GM18861 (cell line): ENCODE measurements around the gene CYTH2.

Experiments used
- ATAC-seq: cut with Tn5 transposase; IDR thresholded peaks from one replicate; pipeline ENCODE4 v1.9.1; 2021; ENCODE audit not compliant: unreplicated experiment

The CYTH2 gene

DNA sequence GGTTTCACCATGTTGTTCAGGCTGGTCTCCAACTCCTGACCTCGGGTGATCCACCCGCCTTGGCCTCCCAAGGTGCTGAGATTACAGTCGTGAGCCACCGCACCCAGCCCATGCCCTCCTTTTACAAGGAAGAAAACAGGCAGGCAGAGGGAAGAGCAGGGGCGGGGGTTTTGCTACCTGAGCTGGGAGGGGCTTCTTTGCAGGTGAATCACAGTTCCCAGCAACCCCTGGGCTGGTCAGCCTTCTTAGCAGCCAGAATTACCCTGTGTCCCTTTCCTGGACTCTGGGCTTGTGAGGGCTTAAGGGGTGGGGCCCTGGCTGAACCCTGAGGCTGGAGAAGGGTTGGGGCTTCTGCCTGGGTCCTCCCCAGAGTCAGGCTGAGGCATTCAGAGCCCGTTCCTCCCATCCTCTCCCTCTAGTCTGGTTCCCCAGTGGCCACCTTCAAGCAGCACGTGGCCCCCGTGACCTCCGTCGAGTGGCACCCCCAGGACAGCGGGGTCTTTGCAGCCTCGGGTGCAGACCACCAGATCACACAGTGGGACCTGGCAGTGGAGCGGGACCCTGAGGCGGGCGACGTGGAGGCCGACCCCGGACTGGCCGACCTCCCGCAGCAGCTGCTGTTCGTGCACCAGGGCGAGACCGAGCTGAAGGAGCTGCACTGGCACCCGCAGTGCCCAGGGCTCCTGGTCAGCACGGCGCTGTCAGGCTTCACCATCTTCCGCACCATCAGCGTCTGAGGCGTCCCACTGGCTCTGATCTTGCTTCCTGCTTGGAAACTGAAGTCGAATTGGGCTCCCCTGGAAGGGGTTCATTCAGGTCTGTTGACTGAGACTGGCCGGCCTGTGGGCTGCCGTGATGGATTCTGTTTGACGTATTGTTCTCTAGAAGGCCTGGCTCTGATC, 16.6 kb upstream of the CYTH2 start:
- no peak for ATAC-seq

DNA sequence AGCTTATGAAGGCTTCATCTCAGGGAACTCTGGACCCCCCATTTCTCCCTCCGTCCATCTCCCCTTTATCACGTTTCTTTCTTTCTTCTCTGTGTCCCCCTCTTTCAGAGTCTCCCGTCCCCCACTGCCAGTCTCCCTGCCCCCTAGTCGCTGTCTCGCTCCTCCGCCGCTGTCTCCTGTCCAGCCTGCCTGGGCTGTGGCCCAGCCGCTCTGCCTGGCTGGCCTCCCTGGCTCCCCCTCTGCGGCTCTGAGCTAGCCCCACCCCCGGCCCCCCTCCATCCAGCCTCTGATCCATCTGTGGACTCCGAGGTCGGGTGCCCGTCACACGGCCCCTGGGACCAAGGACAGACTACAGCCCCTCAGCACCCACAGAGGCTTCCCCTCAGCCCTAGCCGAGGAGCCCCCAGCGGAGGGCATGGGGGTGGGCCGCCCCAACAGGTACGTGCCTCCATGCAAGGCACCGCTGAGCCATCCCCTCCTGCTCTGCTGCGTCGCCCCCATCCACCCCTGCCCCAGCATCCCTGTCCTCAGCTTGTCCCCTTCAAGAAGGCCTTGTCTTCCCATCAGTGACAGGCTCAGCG, 14.9 kb upstream of the CYTH2 start:
- no peak for ATAC-seq

DNA sequence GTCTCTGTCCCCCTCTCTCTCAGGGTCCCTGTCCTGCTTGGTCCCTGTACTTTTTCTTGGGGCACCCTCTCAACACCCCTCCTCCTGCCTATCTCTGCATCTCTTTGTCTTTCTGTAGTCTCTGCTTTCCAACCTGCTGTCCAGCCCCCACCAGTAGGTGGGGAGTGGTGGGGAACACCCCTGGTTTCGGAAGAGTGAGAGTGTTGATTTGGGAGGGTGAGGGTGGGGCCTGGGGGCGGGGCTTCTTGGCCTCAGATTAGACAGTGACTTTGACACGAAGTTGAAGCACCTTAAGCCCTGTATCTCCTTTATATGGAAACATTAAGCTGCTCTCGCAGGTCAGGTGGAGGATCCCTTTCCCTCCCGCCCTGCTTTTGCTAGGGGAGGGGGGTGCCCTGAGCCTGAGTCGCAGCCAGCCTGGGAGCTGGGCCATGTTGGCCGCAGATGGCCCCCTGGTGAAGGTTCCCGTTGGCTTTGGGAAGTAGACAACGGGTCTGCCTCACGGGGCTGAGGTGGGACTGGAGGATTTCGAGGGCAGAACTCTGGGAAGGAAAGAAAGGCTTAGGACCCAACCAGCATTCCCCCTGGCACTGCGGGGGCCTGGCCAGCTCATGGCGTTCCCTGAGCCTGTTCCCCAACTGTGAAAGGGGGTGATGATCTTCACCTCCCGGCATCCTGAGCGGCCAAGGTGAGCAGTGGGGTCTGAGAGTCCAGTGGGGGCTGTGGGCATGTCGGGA, 13.8 kb upstream of the CYTH2 start, which contains the start of gene KCNJ14:
Gene KCNJ14, plus strand, starts transcription at position 404 of the 737 bp plus-strand sequence. CDS start 6,151 bp downstream, outside the sequence.
- no peak for ATAC-seq

DNA sequence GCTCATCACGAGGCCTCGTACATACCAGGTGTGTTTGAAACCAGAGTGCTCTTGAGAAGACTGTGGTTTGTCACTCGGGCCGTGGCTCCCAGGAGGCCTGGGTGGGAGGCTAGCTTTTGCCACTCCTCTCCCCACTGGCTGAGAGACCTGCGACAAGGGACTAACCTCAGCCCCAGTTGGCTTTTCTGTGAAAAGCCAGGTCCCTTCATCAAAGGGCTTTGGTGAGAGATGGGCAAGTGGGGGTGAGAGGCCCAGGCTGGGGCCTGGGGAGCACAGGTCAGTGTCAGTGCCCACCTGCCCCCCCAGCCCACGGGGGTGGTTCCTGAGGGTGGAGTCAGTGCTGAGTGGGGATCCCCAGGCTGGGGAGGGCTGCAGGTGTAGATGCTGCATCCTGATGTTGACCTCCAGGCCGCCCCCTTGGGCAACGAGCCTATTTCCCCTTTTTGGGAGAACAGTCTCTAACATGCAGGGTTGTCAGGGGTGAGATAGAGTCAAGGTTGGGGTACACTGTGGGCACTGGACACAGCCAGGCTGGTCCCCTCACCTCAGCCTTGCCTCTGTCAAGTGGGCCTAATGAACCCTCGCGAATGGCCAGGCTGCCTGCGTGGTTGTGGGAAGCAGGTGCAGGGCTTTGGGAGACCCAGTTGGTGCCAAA, 13.1 kb upstream of the CYTH2 start:
- ATAC-seq = no peak

DNA sequence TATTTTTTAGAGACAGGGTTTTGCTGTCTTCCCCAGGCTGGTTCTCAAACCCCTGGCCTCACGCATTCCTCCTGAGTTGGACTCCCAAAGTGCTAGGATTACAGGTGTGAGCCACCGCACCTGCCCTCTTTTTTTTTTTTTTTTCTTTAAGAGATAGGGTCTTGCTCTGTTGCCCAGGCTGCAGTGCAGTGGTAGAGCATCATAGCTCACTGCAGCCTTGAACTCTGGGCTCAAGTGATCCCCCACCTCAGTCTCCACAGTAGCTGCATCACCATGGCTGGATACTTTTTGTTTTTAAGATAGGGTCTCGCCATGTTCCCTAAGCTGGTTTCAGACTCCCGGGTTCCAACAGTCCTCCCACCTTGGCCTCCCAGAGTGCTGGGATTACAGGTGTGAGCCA, 12.3 kb upstream of the CYTH2 start:
- ATAC-seq = no peak

DNA sequence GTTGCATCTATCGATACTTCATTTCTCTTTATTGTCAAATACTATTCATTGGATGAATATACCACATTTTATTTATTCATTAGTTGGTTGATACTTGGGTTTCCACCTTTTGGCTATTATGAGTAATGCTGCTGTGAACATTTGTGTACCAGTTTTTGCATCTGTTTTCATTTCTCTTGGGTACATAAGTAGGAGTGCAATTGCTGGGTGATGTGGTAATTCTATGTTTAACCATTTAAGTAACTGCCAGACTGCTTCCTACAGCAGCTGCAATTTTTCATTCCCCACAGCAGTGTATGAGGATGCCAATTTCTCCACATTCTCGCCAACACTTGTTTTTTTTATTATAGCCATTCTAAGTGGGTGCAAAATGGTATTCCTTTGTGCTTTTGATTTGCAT, 11.2 kb upstream of the CYTH2 start:
- ATAC-seq = no peak

DNA sequence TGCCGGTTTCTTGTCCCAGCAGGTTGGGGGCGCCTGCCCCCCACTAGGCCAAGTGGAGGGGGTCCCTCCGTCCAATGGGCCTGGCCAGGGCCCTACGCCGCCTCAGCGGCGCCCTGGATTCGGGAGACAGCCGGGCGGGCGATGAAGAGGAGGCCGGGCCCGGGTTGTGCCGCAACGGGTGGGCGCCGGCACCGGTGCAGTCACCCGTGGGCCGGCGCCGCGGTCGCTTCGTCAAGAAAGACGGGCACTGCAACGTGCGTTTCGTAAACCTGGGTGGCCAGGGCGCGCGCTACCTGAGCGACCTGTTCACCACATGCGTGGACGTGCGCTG, 7.6 kb upstream of the CYTH2 start:
- ATAC-seq = no peak

DNA sequence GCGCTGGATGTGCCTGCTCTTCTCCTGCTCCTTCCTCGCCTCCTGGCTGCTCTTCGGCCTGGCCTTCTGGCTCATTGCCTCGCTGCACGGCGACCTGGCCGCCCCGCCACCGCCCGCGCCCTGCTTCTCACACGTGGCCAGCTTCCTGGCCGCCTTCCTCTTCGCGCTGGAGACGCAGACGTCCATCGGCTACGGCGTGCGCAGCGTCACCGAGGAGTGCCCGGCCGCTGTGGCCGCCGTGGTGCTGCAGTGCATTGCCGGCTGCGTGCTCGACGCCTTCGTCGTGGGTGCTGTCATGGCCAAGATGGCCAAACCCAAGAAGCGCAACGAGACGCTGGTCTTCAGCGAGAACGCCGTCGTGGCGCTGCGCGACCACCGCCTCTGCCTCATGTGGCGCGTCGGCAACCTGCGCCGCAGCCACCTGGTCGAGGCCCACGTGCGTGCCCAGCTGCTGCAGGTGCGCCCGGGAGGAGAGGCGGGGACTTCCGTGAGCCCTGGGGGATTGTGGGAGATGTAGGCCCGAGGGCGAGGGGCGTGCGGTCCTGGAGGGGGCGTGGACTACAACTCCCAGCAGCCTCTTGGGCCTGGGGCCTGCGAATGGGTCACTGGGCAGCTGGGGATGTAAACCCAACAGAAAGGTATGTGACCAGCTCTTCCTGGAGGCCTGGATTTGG, 7.0 kb upstream of the CYTH2 start:
- no peak for ATAC-seq

DNA sequence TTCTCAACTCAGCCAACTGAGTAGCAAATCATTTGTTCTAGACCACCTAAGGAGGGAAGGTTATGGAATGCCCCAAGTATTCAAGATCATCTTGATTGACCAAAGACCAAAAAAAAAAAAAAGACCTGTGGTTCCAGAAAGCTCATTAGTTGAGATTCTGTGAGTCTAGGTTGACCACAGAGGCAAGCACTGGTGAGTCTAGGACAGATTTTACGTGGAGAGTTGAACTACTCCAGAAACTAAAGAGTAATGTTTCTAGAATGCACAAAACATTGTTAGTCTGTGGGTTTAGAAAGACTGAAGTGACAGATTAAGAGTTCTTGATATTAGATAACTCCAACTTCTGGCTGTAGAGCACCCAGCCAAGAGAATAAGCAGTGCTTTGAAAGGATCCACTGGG, 4.0 kb upstream of the CYTH2 start:
- ATAC-seq = no peak

DNA sequence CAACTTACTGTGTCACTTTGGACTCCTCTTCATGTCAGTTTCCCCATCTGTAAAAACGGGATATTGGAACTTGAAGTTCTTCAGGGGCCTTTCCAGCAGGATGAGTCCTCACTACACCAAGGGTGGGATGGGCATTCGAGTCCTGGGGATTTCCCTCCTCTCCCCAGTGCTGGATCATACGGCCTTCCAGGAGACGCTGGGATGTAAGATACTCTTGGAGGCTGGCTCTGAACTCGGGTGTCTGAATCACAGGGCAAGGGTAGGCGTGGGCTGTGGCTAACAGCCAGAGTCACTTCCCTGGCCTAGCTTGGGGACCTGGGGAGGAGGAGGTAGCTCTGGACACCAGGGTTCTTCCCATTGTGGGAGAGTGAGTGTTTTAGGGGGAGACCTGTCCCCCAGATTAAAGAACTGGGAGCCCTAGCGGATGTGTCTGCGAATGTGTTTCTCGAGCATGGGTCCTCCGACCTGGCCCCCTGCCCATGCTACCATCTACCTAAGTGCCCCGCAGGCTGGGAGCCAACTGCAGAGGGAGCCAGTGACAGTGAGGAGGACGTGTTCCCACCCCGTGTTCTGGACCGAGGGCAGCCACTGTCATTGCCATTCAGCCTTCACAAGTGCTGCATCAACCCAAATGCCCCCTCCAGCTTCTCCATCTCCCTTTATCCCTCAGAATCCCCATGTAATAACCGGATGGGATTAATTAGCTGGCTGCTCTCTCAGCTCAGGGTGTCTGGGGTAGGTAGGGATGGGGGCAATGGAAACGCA, 2.4 kb upstream of the CYTH2 start:
- no peak for ATAC-seq

DNA sequence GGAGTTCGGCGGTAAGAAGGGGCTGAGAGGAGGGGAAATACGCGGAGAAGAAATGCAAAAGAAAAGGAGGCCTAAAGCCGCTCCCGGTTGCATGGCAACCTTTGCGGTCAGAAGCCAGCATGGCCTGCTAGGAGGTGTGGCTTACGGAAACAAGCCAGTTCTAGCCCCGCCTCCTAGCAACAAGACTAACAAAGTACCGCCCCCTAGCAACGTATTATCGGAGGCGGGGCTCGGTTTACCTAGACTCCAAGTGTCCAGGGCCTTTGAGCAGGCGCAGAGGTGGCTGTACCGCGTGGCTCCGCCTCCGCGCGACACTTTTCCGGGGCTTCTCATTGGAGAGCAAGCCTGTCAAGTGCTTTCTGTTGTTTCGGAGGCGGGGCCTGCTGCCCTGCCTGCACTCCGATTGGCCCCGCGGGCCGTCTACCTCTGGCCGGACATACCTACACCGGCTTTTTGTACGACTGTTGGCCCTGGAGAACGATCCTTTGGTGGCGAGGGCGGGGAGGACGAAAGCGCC, 339 bp upstream of the CYTH2 start:
- peak; percentile 89 for ATAC-seq

DNA sequence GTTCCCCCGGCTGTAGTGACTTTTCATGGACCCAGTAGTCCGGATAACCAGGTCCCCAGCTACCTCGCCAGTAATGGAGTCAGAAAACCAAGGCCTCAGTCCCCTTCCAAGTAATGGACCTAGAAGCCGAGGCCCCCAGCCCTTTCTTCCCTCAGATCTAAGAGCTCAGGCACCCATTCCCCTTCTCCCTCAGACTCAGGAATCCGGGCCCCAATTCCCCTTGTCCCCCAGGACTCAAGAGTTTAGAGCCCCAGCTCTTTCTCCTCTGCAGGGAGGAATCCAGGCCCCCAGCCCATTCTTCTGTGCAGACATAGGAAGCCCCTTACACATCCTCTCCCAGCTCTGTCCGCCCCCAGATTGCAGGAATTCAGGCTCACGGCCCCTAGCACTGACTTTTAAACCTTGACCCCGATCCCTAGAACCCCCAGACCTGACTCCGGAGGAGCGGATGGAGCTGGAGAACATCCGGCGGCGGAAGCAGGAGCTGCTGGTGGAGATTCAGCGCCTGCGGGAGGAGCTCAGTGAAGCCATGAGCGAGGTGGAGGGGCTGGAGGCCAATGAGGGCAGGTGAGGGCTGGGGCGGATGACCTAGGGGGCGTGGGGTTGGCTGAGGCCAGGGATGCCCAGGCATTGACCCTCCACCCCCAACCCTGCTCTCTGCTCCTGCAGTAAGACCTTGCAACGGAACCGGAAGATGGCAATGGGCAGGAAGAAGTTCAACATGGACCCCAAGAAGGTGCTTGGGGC, 938 bp downstream of the CYTH2 start:
- ATAC-seq = no peak

DNA sequence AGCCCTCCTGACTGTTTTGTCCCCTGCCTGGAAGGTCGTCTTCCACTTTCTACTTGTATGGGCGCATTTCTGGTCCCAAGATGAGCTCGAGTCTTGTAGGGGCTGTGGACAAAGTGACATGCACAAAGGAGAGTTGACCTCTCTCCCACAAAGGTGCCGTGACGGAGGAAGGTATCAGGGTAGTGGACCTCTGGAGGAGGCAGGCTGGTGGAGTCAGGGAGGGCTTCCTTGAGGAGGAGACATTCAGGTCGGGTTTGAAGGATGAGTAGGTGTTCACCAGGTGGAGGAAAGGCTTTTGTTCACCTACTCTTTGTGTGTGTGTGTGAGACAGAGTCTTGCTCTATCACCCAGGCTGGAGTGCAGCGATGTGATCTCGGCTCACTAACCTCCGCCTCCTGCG, 1.7 kb downstream of the CYTH2 start:
- no peak for ATAC-seq

DNA sequence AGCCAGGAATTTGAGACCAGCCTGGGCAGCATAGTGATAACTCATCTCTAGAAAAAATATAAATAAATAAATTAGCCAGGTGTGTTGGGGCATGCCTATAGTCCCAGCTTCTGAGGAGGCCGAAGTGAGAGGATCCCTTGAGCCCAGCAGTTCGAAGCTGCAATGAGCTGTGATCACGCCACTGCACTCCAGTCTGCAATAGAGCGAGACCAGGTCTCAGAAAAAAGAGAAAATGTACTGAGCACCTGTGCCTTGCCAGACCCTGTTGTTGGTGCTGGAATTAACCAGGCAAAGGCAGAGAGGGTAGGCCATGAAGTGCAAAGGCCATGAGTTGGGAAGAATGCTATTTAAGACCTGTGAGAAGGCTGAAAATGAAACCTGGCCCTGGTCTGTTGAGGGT, 2.7 kb downstream of the CYTH2 start:
- ATAC-seq = no peak

DNA sequence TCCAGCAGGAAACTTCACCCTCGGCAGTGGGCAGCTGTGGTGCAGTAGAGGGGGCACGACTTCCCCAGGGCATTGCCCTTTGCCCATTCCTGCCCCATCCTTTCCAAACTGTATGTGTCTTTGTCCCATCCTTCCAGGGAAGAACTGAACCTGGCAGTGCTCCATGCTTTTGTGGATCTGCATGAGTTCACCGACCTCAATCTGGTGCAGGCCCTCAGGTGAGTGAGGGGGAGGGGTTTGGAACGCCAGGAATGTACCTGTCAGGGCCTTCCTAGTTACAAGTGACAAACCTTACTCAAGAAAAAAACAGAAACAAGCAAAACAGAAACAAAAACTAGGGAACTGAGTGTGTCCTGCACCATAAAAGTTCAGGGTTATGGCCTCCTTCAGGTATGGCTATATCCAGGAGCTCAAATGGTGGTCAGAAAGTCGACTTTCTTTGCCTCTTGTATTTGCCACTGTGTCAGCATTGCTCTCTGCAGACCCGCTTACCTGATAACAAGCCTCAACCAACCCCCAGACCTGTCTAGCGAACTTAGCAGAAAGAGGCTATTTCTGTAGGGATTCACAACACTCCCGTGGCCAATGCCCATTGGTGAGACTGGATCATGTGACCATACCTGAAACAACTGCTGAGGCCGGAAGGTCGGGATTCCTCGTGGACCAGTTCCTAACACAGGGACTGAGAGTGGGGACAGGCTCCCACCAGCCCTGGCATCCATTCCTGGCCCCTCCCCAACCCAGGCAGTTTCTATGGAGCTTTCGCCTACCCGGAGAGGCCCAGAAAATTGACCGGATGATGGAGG, 4.2 kb downstream of the CYTH2 start:
- ATAC-seq = no peak

DNA sequence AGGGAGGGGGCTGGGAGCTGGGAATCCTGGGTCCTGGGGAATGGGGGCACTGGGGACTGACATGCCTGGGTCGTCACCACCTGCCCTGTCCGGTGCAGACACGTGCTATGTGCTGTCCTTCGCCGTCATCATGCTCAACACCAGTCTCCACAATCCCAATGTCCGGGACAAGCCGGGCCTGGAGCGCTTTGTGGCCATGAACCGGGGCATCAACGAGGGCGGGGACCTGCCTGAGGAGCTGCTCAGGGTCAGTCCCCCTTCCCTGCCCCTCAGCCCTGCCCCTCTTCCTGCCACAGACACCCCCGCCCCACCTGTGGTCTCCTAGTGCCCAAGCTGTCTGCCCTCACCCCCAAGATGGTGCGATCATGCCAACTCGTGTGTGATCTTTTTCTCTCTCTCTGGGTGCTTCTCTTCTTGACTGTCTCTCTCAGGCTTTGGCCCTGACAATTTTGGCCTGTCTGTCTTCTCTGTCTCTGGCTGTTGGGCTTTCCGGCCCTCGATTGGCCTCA, 5.0 kb downstream of the CYTH2 start:
- no peak for ATAC-seq

DNA sequence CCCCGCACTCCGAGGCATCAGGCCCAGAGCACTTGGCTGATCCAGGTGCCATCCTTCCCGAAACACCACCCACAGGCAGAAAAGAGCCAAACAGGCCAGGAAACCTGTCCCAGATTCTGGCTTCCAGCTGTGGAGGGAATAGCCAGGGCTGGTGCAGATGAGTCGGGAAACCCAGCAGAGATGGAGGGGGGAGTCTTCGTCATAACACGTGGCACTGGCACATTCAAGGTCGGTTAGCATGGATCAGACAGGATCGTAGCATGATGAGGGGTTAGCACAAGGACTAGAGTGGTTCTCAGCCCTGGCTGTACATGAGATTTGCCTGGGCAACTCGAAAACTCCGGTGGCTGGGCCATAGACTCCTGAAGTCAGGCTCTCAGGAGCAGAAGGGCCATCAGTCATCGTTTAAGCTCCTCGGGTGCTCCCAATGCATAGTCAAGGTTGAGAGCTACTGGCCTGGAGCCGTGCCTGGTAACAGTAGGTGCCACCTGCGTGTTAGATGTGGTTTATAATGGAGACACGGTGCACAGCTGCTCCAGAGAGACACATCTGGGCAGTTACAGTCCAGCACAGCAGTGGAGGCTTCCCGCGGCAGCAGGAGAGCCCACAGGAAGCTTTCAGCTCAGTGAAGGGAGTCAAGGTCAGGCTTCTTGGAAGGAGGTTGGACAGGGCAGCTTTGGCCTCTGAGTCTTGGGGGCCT, 6.3 kb downstream of the CYTH2 start:
- no peak for ATAC-seq

DNA sequence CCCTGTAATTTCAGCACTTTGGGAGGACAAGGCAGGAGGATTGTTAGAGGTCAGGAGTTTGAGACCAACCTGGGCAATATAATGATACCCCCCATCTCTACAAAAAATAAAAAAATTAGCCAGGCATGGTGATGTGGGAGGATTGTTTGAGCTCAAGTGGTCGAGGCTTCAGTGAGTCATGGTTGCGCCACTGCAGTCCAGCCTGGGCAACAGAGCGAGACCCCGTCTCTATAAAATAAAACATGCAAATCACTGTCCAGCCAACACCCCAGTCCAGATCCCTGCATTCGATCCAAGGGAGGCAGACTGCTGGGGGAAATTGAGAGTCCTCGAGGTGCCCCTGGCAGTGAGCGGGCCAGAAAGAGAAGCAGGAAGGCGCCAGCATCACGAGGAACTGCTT, 7.0 kb downstream of the CYTH2 start:
- no peak for ATAC-seq
